Ramos (cell line): ENCODE measurements around the gene ZC3H4.
"Not testable (repeated sequence)": the region's sequence is repeated elsewhere in the genome, so short reads cannot be mapped to it uniquely, and the experiment has no call there.

Experiments
- in situ Hi-C: fragments of 300-500 bp; cut with MboI; formaldehyde crosslinking; loops from one replicate; pipeline ENCODE4 v1.14.3; 2022; ENCODE audit warnings: low sequenced_read_pairs; ENCODE audit not compliant: unreplicated experiment

Gene ZC3H4

GRCh38 chr19:47109541-47110375 is 3.8 kb downstream of the ZC3H4 start:
- in situ Hi-C loops = no loop called here

DNA sequence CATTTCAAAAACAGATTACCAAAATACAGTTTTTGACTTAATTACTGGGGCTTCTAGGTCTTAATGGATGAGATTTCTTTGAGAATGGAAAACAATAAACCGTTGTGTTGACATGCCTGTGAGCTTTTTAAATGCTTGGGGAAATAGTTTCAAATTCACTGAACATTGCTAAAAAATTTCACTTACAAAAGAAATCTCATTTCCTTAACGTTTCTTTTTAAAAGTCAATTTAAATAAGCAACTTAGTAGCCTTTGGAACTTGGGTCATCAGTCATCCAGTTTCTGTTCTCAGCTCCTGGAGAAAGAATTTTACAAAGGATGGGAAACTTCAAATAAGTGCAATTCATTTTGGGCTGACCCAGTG is 4.4 kb downstream of the ZC3H4 start:
- in situ Hi-C loops = no loop called here

- in situ Hi-C loops = no loop called here
Observed at GRCh38 chr19:47107953-47108746, 5.4 kb downstream of the ZC3H4 start.

DNA sequence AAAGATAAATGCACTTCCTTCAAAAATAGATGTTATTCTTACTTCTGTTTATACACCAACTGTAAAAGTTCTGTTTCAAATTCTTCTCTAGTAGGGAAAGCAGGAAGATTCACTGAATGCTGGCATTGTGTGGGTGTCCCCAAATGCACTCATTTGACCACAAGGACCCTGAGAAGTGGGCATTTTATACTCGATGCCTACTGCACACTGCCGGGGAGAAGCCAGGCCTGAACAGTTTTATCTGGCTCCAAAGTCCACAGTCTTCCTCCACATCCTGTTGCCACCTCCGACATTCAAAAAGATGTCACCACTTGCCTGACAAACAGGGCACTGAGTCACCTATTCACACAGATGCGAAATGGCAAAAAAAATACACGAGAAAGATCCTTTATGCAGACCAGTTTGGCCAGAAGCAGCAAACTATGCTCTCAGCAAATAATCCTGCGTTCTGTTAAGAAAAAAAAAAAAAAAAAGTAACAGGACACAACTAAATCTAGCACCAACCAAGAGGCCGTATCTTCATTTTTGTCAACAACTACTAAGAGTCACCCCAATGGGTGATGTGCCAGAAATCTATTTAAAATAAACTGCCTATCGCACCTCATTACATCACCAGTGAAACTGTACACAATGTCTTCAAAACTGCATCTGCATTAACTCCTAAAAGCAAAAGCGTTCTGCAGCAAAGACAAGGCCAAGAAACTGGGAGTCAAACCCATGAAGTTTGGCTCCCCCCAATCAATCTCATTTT is 6.2 kb downstream of the ZC3H4 start:
- in situ Hi-C loops = no loop called here

GRCh38 chr19:47106821-47107201 is 6.8 kb downstream of the ZC3H4 start:
- in situ Hi-C loops = no loop called here

DNA sequence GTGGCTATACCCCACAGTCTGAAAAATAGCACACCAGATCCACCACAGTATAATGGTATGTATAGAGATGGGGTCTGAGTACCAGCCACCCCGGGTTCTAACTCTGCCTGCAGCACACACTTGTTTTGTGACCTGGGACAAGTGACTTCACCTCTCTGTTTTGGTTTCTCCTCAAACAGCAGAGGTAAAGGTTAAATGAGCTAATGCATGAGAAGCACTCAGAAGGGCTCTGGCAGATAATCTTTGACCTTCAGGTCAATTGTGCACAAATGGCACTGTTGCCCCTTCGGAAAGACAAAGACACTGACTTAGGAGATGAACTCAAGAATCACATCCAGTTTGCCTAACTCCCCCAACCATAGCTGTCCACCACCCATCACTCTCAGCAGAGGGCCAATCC is 7.7 kb downstream of the ZC3H4 start:
- in situ Hi-C loops = no loop called here

- in situ Hi-C loops = no loop called here
Observed at GRCh38 chr19:47104680-47105079, 8.9 kb downstream of the ZC3H4 start.

DNA sequence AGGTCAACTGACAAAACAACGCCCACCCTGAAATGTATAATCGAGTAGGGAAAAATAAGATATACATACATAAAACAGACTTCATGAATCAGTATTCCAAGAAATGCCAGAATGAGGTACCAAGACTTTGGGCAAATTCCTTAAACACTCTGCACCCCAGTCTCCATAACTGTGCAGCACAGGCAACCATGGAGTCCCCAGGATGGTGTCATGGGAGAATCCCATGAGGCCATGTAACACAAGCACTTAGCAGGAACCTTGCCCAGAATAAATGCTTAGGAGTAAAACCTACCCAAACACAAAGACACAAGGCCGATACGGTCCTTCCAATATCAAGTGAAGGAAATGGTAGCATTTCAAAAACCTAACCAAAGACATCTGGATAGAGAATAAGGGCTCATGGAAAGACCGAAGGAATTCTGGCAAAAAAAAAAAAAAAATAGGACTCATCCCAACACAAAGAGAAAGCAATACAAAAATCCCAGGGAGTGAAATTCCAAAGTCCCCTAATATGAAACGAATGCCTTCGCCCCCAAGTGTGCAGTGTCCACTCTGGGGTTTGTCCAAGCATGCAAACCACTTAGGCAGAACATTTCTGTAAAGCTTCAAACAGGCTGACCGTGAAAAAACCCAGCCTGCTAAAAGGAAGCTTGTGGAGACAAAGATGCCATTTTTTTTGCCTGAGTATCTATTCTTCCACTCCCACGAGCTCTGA is 11.1 kb downstream of the ZC3H4 start:
- in situ Hi-C loops = no loop called here

DNA sequence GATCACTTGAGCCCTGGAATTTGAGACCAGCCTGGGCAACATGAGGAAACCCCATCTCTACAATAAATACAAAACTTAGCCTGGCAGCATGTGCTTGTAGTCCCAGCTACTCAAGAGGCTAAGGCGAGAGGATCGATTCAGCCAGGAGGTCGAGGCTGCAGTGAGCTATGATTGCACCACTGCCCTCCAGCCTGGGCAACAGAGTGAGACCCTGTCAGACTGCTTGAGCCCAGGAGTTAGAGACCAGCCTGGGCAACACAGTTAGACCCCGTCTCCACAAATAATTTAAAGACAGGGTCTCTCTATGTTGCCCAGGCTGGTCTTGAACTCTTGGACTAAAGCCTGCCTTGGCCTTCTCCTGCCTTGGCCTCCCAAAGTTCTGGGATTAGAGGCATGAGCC is 12.5 kb downstream of the ZC3H4 start:
- in situ Hi-C loops = not testable (repeated sequence)

DNA sequence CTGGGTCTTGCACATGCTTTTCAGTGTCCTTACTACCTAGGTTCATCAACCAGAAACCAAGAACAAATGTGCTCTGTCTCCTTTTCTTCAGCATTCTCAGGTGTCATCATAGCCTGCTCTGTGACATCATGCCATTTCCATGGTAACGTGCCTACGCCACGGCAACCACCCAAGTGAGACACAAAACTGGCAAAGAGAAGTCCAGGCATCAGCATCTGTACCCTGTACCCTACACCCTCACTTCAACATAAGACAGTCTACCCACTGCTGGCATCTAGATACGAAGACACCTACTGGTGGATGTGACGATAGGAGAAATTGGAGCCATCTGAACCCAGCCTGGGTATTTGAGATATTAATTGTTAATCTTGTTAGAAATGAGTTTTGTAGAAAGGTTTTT is 13.3 kb downstream of the ZC3H4 start:
- in situ Hi-C loops = no loop called here

GRCh38 chr19:47099576-47100050 is 14.0 kb downstream of the ZC3H4 start:
- in situ Hi-C loops = no loop called here

- in situ Hi-C loops = no loop called here
Observed at GRCh38 chr19:47098608-47099007, 15.0 kb downstream of the ZC3H4 start.

DNA sequence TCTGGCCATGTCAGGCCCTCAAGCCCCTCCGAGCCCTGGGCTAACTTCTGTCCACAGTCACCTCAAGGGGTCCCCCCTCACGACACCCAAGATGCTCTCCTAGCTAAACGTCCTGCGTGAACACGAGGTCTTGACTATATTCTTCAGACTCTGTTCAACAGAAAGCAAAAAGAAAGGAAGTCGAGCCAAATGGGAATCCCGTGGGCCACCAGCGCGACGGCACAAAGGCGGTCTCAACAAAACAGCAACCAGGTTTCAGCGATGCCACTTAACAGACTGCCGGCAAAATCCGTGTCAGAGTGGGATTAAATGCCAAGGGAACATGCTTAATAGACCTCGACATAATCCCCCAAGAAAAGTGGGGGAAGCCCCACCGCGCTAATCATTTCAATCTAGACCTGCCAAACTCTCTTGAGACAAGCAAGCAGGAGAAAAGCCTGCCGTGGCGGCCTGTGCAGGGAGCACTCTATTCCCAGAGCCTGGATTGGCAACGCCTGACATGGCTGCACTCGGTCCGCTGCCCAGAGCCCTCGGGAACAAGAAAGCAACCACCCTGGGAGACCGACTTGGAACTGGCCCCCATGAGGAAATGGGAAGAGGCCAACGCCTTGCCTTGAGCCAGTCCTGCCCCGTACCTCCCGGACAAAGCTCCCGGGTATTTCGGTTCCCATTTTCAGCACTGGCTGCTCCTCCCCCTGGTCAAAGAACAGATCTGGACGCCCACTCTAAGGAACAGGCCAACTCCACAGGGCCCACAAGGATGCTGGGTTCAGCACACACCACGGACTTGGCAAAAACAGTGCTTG is 16.0 kb downstream of the ZC3H4 start:
- in situ Hi-C loops = no loop called here

GRCh38 chr19:47096721-47097120 is 16.9 kb downstream of the ZC3H4 start:
- in situ Hi-C loops = no loop called here

DNA sequence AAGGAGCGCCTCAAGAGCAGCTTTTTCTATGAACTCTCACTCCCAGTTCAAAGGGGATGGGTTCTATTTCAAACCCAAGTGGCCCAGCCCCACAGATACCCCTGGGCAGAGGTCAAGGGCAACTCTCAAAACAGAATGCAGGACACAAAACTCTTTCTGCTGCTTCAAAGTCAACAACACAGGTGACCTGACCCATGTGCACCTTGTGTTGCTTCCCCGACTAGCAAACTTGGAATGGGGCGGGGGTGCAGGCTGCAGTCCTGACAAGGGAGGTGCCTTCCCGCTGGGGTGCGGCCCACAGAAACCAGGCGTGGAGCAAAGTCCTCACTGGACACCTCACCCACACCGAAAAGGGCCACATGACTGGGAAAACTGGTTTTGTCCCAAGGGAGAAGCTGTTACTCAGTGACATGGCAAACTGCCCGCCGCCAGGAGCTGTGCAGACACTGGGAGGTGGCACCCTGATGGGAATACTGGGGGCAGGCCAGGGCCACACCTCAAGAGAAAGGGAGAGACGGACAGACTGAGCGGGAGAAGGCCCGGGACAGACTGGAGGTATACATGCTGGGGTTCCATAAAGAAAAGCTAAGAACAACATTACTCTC is 17.4 kb downstream of the ZC3H4 start:
- in situ Hi-C loops = no loop called here

DNA sequence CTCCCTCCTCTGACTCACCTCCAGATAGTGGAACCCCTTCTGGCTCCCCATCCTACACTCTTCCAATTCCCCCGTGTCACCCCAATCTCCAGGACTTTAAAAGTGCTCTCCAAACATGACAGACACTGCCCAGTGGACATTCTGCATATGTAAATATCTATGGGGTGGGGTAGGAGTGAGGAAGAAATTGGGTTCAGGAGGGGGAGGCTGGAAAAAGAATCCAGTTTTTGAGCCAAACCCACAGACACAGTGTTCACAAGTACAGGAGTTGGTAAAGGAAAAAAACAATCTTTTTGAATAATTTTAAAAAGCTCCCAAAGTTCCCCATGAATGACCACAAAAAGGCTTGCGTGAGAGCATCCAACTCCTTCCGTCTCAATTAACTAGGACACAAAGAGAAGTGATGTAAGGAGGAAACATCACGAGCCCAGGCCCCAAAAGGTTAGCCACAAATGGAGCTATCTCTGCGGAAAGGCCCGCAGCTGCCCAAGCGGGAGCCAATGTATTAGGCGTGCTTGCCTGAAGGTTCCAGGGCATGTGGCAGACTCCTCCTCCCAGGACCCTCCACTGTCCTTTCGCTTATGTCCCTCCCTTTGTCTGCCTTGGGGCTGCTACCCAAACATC is 18.0 kb downstream of the ZC3H4 start:
- in situ Hi-C loops = no loop called here

DNA sequence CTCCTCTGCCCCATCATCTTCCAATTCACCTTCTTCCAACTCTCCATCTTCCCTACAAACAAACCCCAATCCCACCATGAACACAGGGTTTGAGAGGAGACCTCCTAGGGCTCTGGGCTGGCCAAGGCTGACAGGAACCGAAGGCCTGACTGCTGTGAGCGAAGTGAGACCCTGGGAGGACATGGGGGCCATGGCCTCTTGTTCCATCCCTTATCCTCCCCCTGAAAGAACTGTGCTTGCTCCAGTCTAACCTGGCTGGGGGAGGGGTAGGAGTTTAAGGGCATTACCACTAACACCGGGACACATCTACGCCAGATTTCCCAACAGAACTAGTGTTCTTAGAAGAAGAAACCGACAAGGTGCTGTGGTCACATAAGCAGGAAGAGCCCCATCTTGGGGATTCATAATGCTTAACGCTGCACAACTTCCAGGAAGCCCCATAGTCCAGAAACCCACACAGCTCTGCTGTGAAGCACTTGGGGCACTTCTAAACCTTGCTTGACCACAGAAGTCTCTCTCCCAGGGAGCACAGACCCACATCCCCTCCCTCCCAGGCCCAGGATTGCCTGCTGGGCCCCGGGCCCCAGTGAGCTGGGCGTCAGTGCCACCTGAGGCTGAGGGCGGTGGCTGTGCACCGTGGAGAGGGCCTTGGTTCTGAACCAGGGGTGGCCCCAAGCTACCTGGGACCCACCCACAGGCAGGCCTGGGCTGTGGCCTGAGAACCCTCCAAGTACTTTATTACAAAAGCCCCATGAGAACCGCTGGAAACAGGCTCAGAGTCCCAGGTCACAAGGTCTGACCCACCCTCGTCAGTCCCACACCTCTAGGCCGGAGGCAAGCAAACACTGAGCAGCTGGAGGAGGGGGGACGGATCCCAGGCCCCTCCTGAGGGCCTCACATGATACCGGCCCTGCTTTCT is 18.8 kb downstream of the ZC3H4 start:
- in situ Hi-C loops = no loop called here

DNA sequence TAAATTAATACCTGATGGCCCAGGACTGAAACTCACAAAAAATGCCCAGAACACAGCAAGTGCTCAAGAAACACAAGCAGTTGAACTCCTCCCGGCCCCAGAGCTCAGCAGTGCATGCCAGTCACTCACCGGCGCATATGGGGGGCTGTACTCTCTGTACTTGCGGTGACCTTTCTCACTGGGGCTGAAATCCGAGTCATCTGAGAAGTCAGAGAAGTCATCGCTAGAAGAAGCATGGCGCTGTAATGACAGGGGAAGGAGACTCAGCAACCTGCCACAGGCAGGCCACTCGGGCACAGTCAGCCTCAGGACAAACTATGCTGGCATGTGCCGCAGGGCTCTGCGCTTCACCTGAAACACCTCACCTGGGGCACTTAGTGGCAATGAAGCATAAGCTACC is 19.7 kb downstream of the ZC3H4 start:
- in situ Hi-C loops = no loop called here
